H1 (cell line): ENCODE measurements around the gene LRRC23. TPM values are rescaled to one million over a fixed set of nuclear protein-coding genes. Genes with fewer than 3 reads are reported as not detected.
A peak's percentile ranks its signal among the peaks of the same experiment; 100 is the strongest.

Experiments
- CTCF ChIA-PET: fragments of 300-600 bp; sonication (Branson Sonifier 250); formaldehyde crosslinking; loops from one replicate; lab custom pipeline; 2021; ENCODE audit not compliant: partially characterized antibody; lab: Charles Lee
- POLR2A ChIA-PET: fragments of 300-600 bp; sonication (Branson Sonifier 250); formaldehyde crosslinking; loops from one replicate; lab custom pipeline; 2021; ENCODE audit warnings: inconsistent platforms; ENCODE audit not compliant: partially characterized antibody; lab: Charles Lee
- DNase-seq, 2 experiments: peaks; one replicate each; pipeline versions ENCODE4 v3.0.0 to v3.0.0-alpha.2; 2010 to 2022; ENCODE audit warnings: low spot score in 2 of 2, low read depth in 1 of 2, mixed read lengths in 1 of 2
- FAIRE-seq: peaks from 2 replicates; lab custom pipeline; 2011; peaks lifted over from hg19 to GRCh38; lab: Jason Lieb, UNC
- H2AFZ ChIP-seq: 2 replicates; pipeline ENCODE4 v1.8.1; 2012; ENCODE audit warnings: low read length, inconsistent platforms
- H2AK5ac ChIP-seq: 2 replicates; pipeline ENCODE4 v1.6.1; 2013; ENCODE audit warnings: low read depth, low read length
- H2BK120ac ChIP-seq: replicated peaks from 2 replicates; pipeline ENCODE3; 2013; ENCODE audit warnings: low read depth, low read length, inconsistent platforms
- H2BK12ac ChIP-seq: 2 replicates; pipeline ENCODE4 v1.6.1; 2013; ENCODE audit warnings: low read depth, low read length
- H2BK15ac ChIP-seq: 2 replicates; pipeline ENCODE4 v1.6.1; 2013; ENCODE audit warnings: low read length
- H2BK20ac ChIP-seq: 2 replicates; pipeline ENCODE4 v1.6.1; 2013; ENCODE audit warnings: low read length
- H2BK5ac ChIP-seq: 2 replicates; pipeline ENCODE4 v1.6.1; 2013; ENCODE audit warnings: low read depth, low read length
- H3K14ac ChIP-seq: 2 replicates; pipeline ENCODE4 v1.6.1; 2013; ENCODE audit warnings: inconsistent platforms; ENCODE audit not compliant: insufficient read length
- H3K18ac ChIP-seq: 2 replicates; pipeline ENCODE4 v1.6.1; 2013; ENCODE audit warnings: low read length; ENCODE audit errors: extremely low read depth
- H3K23ac ChIP-seq: 2 replicates; pipeline ENCODE4 v1.6.1; 2013; ENCODE audit warnings: inconsistent platforms; ENCODE audit not compliant: insufficient read length
- H3K23me2 ChIP-seq: 2 replicates; pipeline ENCODE4 v1.6.1; 2013; ENCODE audit warnings: low read depth, low read length
- H3K27ac ChIP-seq: 2 replicates; pipeline ENCODE4 v1.6.1; 2011; ENCODE audit warnings: low read depth, low read length, inconsistent platforms
- H3K27me3 ChIP-seq, 4 experiments: replicated peaks in 1 of 4; 1 replicate in 1 of 4; 2 replicates in 3 of 4; pipeline versions ENCODE4 v1.6.1 to v1.8.1; 2011 to 2013; ENCODE audit warnings: low read length in 3 of 4, mild to moderate bottlenecking in 3 of 4, inconsistent platforms in 2 of 4, mixed read lengths in 2 of 4, moderate library complexity in 1 of 4; ENCODE audit not compliant: control insufficient read depth in 3 of 4, insufficient read depth in 3 of 4; ENCODE audit errors: extremely low read depth in 1 of 4
- H3K36me3 ChIP-seq, 4 experiments: 2 replicates each; pipeline versions ENCODE4 v1.6.1 to v1.8.1; 2011 to 2013; ENCODE audit warnings: mild to moderate bottlenecking in 4 of 4, low read length in 3 of 4, moderate library complexity in 2 of 4, control low read depth in 1 of 4, inconsistent platforms in 1 of 4; ENCODE audit not compliant: insufficient read depth in 4 of 4, control insufficient read depth in 2 of 4
- H3K4ac ChIP-seq: replicated peaks from 2 replicates; pipeline ENCODE3; 2013; ENCODE audit warnings: low read length, low read depth, mixed read lengths, inconsistent platforms; ENCODE audit not compliant: insufficient read length
- H3K4me1 ChIP-seq, 4 experiments: replicated peaks in 1 of 4; 1 replicate in 1 of 4; 2 replicates in 3 of 4; pipeline versions ENCODE4 v1.6.1 to v1.8.1; 2011 to 2013; ENCODE audit warnings: low read length in 3 of 4, inconsistent platforms in 2 of 4, mixed read lengths in 1 of 4; ENCODE audit not compliant: insufficient read depth in 4 of 4, control insufficient read depth in 3 of 4
- H3K4me2 ChIP-seq, 2 experiments: 2 replicates each; pipeline versions ENCODE4 v1.6.1 to v1.8.1; 2011 to 2013; ENCODE audit warnings: low read depth in 2 of 2, low read length in 2 of 2, control low read depth in 1 of 2, inconsistent platforms in 1 of 2, mild to moderate bottlenecking in 1 of 2; ENCODE audit not compliant: insufficient read depth in 1 of 2
- H3K4me3 ChIP-seq, 4 experiments: fragments of 200-600, 300-600 bp in 1 of 4; sonication (generic), shearing (Covaris generic), sonication (Bioruptor Twin) in 1 of 4; 2 replicates each; pipeline versions ENCODE4 v1.5.1 to v1.8.1; 2011 to 2016; ENCODE audit warnings: low read length in 4 of 4, low read depth in 3 of 4, control low read depth in 2 of 4, inconsistent platforms in 2 of 4, mild to moderate bottlenecking in 2 of 4, mixed read lengths in 1 of 4, moderate library complexity in 1 of 4; ENCODE audit not compliant: insufficient read depth in 2 of 4; ENCODE audit errors: extremely low read depth in 1 of 4
- H3K56ac ChIP-seq: replicated peaks from 2 replicates; pipeline ENCODE3; 2013; ENCODE audit warnings: low read depth, mild to moderate bottlenecking, mixed read lengths, low read length, inconsistent platforms; ENCODE audit not compliant: insufficient read length
- H3K79me1 ChIP-seq: 2 replicates; pipeline ENCODE4 v1.6.1; 2013; ENCODE audit warnings: low read depth, low read length, control low read depth
- H3K79me2 ChIP-seq, 2 experiments: 2 replicates each; pipeline versions ENCODE4 v1.6.1 to v1.8.1; 2012 to 2013; ENCODE audit warnings: low read length in 2 of 2, mild to moderate bottlenecking in 2 of 2, inconsistent platforms in 1 of 2; ENCODE audit not compliant: insufficient read depth in 2 of 2, control insufficient read depth in 1 of 2
- H3K9ac ChIP-seq, 4 experiments: replicated peaks in 1 of 4; 1 replicate in 1 of 4; 2 replicates in 3 of 4; pipeline versions ENCODE4 v1.6.1 to v1.8.1; 2011 to 2013; ENCODE audit warnings: low read depth in 3 of 4, low read length in 3 of 4, control low read depth in 2 of 4, mild to moderate bottlenecking in 2 of 4, moderate library complexity in 2 of 4, inconsistent platforms in 1 of 4; ENCODE audit errors: extremely low read depth in 1 of 4
- H3K9me3 ChIP-seq, 2 experiments: 2 replicates each; pipeline versions ENCODE4 v1.6.1 to v1.8.1; 2012 to 2013; ENCODE audit warnings: mild to moderate bottlenecking in 2 of 2, moderate library complexity in 2 of 2, control low read depth in 1 of 2, inconsistent platforms in 1 of 2, low read depth in 1 of 2, low read length in 1 of 2, mixed read lengths in 1 of 2; ENCODE audit not compliant: insufficient read depth in 2 of 2
- H4K20me1 ChIP-seq, 2 experiments: replicated peaks in 1 of 2; 2 replicates each; pipeline versions ENCODE3 to v1.8.1; 2011 to 2013; ENCODE audit warnings: inconsistent platforms in 2 of 2, low read length in 2 of 2, mild to moderate bottlenecking in 1 of 2; ENCODE audit not compliant: insufficient read depth in 2 of 2, control insufficient read depth in 1 of 2
- H4K5ac ChIP-seq: 2 replicates; pipeline ENCODE4 v1.6.1; 2013; ENCODE audit warnings: low read length, low read depth, mixed read lengths, inconsistent platforms; ENCODE audit not compliant: insufficient read length
- H4K8ac ChIP-seq: 2 replicates; pipeline ENCODE4 v1.8.0; 2013; ENCODE audit warnings: mild to moderate bottlenecking, moderate library complexity, low read length, inconsistent platforms; ENCODE audit not compliant: insufficient read depth; ENCODE audit errors: extremely low read depth
- H4K91ac ChIP-seq: replicated peaks from 2 replicates; pipeline ENCODE3; 2013; ENCODE audit warnings: low read length, mixed read lengths, inconsistent platforms; ENCODE audit not compliant: insufficient read length
- ATF3 ChIP-seq: IDR thresholded peaks from 2 replicates; pipeline ENCODE4 v1.6.1; 2011; ENCODE audit warnings: low read depth, mild to moderate bottlenecking, low read length; ENCODE audit not compliant: insufficient read depth
- JUN ChIP-seq: IDR thresholded peaks from 2 replicates; pipeline ENCODE4 v1.6.1; 2011; ENCODE audit warnings: low read depth, mild to moderate bottlenecking, improper control_type of control experiment, low read length
- KDM1A ChIP-seq: fragments of 200-600, 300-600 bp; sonication (generic); IDR thresholded peaks from 2 replicates; pipeline ENCODE4 v1.7.1; 2016; ENCODE audit warnings: mild to moderate bottlenecking, low read length, borderline replicate concordance
- NRF1 ChIP-seq: IDR thresholded peaks from 2 replicates; pipeline ENCODE4 v1.6.1; 2011; ENCODE audit warnings: mild to moderate bottlenecking, low read depth, low read length, improper control_type of control experiment
- RAD21 ChIP-seq, 2 experiments: IDR thresholded peaks in 1 of 2; conservative IDR thresholded peaks in 1 of 2; 2 replicates each; pipeline ENCODE4 v1.6.1; 2011; ENCODE audit warnings: low read depth in 2 of 2, low read length in 2 of 2, improper control_type of control experiment in 1 of 2, inconsistent platforms in 1 of 2, mild to moderate bottlenecking in 1 of 2, moderate library complexity in 1 of 2
- SIX5 ChIP-seq: IDR thresholded peaks from 2 replicates; pipeline ENCODE4 v1.6.1; 2011; ENCODE audit warnings: mild to moderate bottlenecking, low read depth, low read length
- SP1 ChIP-seq: IDR thresholded peaks from 2 replicates; pipeline ENCODE4 v1.6.1; 2011; ENCODE audit warnings: low read depth, low read length
- SP4 ChIP-seq: IDR thresholded peaks from 2 replicates; pipeline ENCODE4 v1.6.1; 2012; ENCODE audit warnings: low read length, inconsistent platforms
- SRF ChIP-seq: IDR thresholded peaks from 2 replicates; pipeline ENCODE4 v1.6.1; 2011; ENCODE audit warnings: mild to moderate bottlenecking, low read depth, low read length, moderate library complexity
- WGBS, 2 experiments: shearing (Covaris generic) in 1 of 2; methylation state at CpG; one replicate each; pipeline versions ENCODE4 v1.1.6 to v1.1.7; 2013 to 2015; ENCODE audit warnings: low lambda C conversion rate in 2 of 2, mixed read lengths in 2 of 2, inconsistent platforms in 1 of 2, low coverage in 1 of 2, missing lambda C conversion rate in 1 of 2; ENCODE audit not compliant: insufficient replicate concordance in 2 of 2, insufficient coverage in 1 of 2, insufficient read length in 1 of 2; ENCODE audit errors: extremely low coverage in 1 of 2, missing lambda C conversion rate in 1 of 2; 5-methylcytosine and 5-hydroxymethylcytosine counted together
- polyA plus RNA-seq, 7 experiments: library from polyadenylated mRNA; depleted of rRNA in 3 of 7; stranded (reverse) in 5 of 7; unstranded in 2 of 7; fragments of >200 nt in 5 of 7; fragments of 200-250 nt in 2 of 7; gene quantifications; 1 replicate in 5 of 7; 2 replicates in 1 of 7; 4 replicates in 1 of 7; pipeline versions ENCODE4 v1.2.1 to v1.2.3, GENCODE V29; 2011 to 2013; ENCODE audit warnings: missing spikeins in 2 of 7, mixed read lengths in 2 of 7
- total RNA-seq: library from RNA; stranded (reverse); fragmentation: NEBNext Ultra II Directional; extraction: Animal tissue kit (Norgen Biotek cat#: 25700); gene quantifications from 2 replicates; pipeline ENCODE4 v1.2.1, GENCODE V29; 2021

The LRRC23 gene
- total and polyA plus RNA-seq, 2 of the 8 experiments (the other 6 are each of a cell fraction or from before 2014, with no cell fraction given), result 2.5 to 3.6 TPM

- TF ChIP-seq KDM1A, result no peak
- no peak for TF ChIP-seq JUN
- no peak for TF ChIP-seq SRF
- TF ChIP-seq RAD21 (IDR thresholded peaks at IDR 0.05 in 1 of 2, conservative IDR thresholded peaks at IDR 0.05 in 1 of 2; ENCODE audit: low read depth in 2 of 2, low read length in 2 of 2), result no peak
- no peak for TF ChIP-seq SP1
- TF ChIP-seq SP4, result no peak
- no peak for TF ChIP-seq SIX5
- TF ChIP-seq NRF1, result no peak
- no peak for TF ChIP-seq ATF3
- 85% methylated on average over 25 of the region's 25 CpGs; no CpG with 5 or more reads in 1 of the 2 experiments for WGBS, 2 experiments
These were observed 46.4 kb downstream of the LRRC23 start, which contains the start of gene PTPN6 for GRCh38 chr12:6950811-6951540. TSS of gene PTPN6 (plus strand) at chr12:6951356. CDS start at chr12:6951513, 157 bp downstream.

More at GRCh38 chr12:6950811-6951540, 46.4 kb downstream of the LRRC23 start, which contains the start of gene PTPN6:
- H2AFZ ChIP-seq, result no peak within 1 kb of the TSS
- no peaks in the 10 kb centered on the region for H4K20me1 ChIP-seq
- H3K9me3 ChIP-seq, result no peaks in the 10 kb centered on the region
- H3K79me1 ChIP-seq, result peaks cover 5% of the 10 kb centered on the region
- no peak within 1 kb of the TSS for H3K4me2 ChIP-seq
- H3K4me3 ChIP-seq, result no peak within 1 kb of the TSS
- no peak within 1 kb of the TSS for H2BK120ac ChIP-seq
- peak within 1 kb of the TSS; percentile 48 for H3K4ac ChIP-seq
- DNase-seq, result no peak
- H3K36me3 ChIP-seq, result no peaks in the 10 kb centered on the region
- ChIA-PET POLR2A (interaction anchor here (2.2 to 44.0 kb wide), 5 partner anchors 8 to 82 kb away, joined by 8 to 1596 read pairs (median 21); partner anchors contain the start of genes ATN1, C12orf57, EMG1 and ENO2), CTCF (interaction anchor here (0.8 to 8.6 kb wide), 7 partner anchors 10 to 190 kb away, joined by 3 to 277 read pairs (median 3); no protein-coding TSS in a partner anchor)
- 0 out of 2 replicates have a peak within 1 kb of the TSS, but pooled peaks have one; percentile 17 for H2BK12ac ChIP-seq
- H3K23me2 ChIP-seq, result peaks cover 6% of the 10 kb centered on the region
- no peak within 1 kb of the TSS for H3K56ac ChIP-seq
- peak within 1 kb of the TSS; percentile 60; the same call in 1 of the 2 replicates for H2AK5ac ChIP-seq
- FAIRE-seq, result no peak
- H3K23ac ChIP-seq, result no peak within 1 kb of the TSS
- peaks cover 0 to 21% (median 11%) of the 10 kb centered on the region in 4 experiments; a peak in 6 of 7 replicates for H3K4me1 ChIP-seq
- no peaks in the 10 kb centered on the region for H3K27me3 ChIP-seq
- no peak within 1 kb of the TSS for H3K9ac ChIP-seq
- no peaks in the 10 kb centered on the region; a peak in 1 of 4 replicates for H3K79me2 ChIP-seq
- peak within 1 kb of the TSS; percentile 52 for H2BK5ac ChIP-seq
- H4K91ac ChIP-seq, result no peak within 1 kb of the TSS
- no peak within 1 kb of the TSS for H4K5ac ChIP-seq
- H4K8ac ChIP-seq, result 0 out of 2 replicates have a peak within 1 kb of the TSS, but pooled peaks have one; percentile 14
- H2BK15ac ChIP-seq, result peak within 1 kb of the TSS; percentile 46; the same call in 1 of the 2 replicates
- H3K18ac ChIP-seq, result no peak within 1 kb of the TSS; the same call in 1 of the 2 replicates
- H3K27ac ChIP-seq, result no peak within 1 kb of the TSS; the same call in 1 of the 2 replicates
- H2BK20ac ChIP-seq, result no peak within 1 kb of the TSS
- no peak within 1 kb of the TSS for H3K14ac ChIP-seq
